PC-3 (cell line): Measurements from ENCODE around the gene IL11. TPM values are rescaled to one million over a fixed set of nuclear protein-coding genes. Genes with fewer than 3 reads are reported as not detected.

Experiments
- ATAC-seq: fragments of 200-7000 bp; cut with Tn5 transposase; 2 replicates; pipeline ENCODE4 v1.9.1; 2020; ENCODE audit warnings: mild to moderate bottlenecking, moderate library complexity
- BruUV-seq: library from RNA; stranded (reverse); fragments of 400-500 nt; replicated peaks from 2 replicates; lab custom pipeline; 2021; lab: Mats Ljungman, UMichigan
- CTCF ChIA-PET: fragments of 300-600 bp; sonication (Branson Sonifier 250); formaldehyde crosslinking; loops from one replicate; lab custom pipeline; 2022; ENCODE audit warnings: antibody characterized with exemption; lab: Charles Lee
- POLR2A ChIA-PET: fragments of 300-600 bp; sonication (Branson Sonifier 250); formaldehyde crosslinking; loops from one replicate; lab custom pipeline; 2022; ENCODE audit warnings: antibody characterized with exemption; ENCODE audit not compliant: unreplicated experiment; lab: Charles Lee
- DNase-seq: peaks from one replicate; pipeline ENCODE4 v3.0.0-alpha.2; 2015
- H2AFZ ChIP-seq: fragments of 300-600 bp; sonication (generic); 2 replicates; pipeline ENCODE4 v1.6.0; 2016; ENCODE audit warnings: antibody characterized with exemption, low read length
- H3F3A ChIP-seq: fragments of 300-600 bp; sonication (generic); one replicate; pipeline ENCODE4 v1.6.0; 2017; ENCODE audit warnings: antibody characterized with exemption, low read length, control low read depth, mild to moderate bottlenecking; ENCODE audit not compliant: unreplicated experiment
- H3K27ac ChIP-seq: fragments of 300-600 bp; sonication (generic); 2 replicates; pipeline ENCODE4 v1.5.1; 2016; ENCODE audit warnings: mild to moderate bottlenecking, low read length
- H3K27me3 ChIP-seq: fragments of 300-600 bp; sonication (generic); 2 replicates; pipeline ENCODE4 v1.6.1; 2016; ENCODE audit warnings: low read length, mixed read lengths
- H3K36me3 ChIP-seq: fragments of 300-600 bp; sonication (generic); 2 replicates; pipeline ENCODE4 v1.6.1; 2016; ENCODE audit warnings: low read depth, mixed run types, low read length, mixed read lengths
- H3K4me1 ChIP-seq: fragments of 300-600 bp; sonication (generic); 2 replicates; pipeline ENCODE4 v1.5.1; 2016; ENCODE audit warnings: low read length; ENCODE audit not compliant: insufficient read depth
- H3K4me2 ChIP-seq: fragments of 300-600 bp; sonication (generic); 2 replicates; pipeline ENCODE4 v1.6.0; 2016; ENCODE audit warnings: low read length
- H3K4me3 ChIP-seq: fragments of 300-600 bp; sonication (generic); 2 replicates; pipeline ENCODE4 v1.5.1; 2016; ENCODE audit warnings: mild to moderate bottlenecking, low read length, mixed read lengths
- H3K79me2 ChIP-seq: fragments of 300-600 bp; sonication (generic); 2 replicates; pipeline ENCODE4 v1.6.1; 2017; ENCODE audit warnings: low read length, mixed read lengths
- H3K9ac ChIP-seq: fragments of 300-600 bp; sonication (generic); 2 replicates; pipeline ENCODE4 v1.6.0; 2016; ENCODE audit warnings: mild to moderate bottlenecking, low read length
- H3K9me2 ChIP-seq: fragments of 300-600 bp; sonication (generic); replicated peaks from 2 replicates; pipeline ENCODE4 v1.6.1; 2016; ENCODE audit warnings: mixed run types, low read length, mixed read lengths
- H3K9me3 ChIP-seq: fragments of 300-600 bp; sonication (generic); 2 replicates; pipeline ENCODE4 v1.6.1; 2016; ENCODE audit warnings: low read length, mixed read lengths
- H4K20me1 ChIP-seq: fragments of 300-600 bp; sonication (generic); 2 replicates; pipeline ENCODE4 v1.6.1; 2016; ENCODE audit warnings: low read length, mixed read lengths
- EZH2 ChIP-seq: fragments of 300-600 bp; sonication (generic); IDR thresholded peaks from one replicate; pipeline ENCODE4 v1.6.1; 2017; ENCODE audit warnings: antibody characterized with exemption, mild to moderate bottlenecking, low read length; ENCODE audit not compliant: unreplicated experiment
- EZH2phosphoT487 ChIP-seq: fragments of 300-600 bp; sonication (generic); IDR thresholded peaks from 2 replicates; pipeline ENCODE4 v1.6.1; 2018; ENCODE audit warnings: mild to moderate bottlenecking, antibody characterized with exemption, low read length, borderline replicate concordance
- intact Hi-C: fragments of 100-400 bp; cut with micrococcal nuclease; formaldehyde crosslinking; loops from 2 replicates; pipeline ENCODE4 v1.9.0; 2023
- total RNA-seq: library from RNA; depleted of rRNA; stranded (reverse); fragments of >200 nt; gene quantifications from 2 replicates; pipeline ENCODE4 v1.2.3, GENCODE V29; 2014
- TF ChIP-seq, protein P1 (sequence below): fragments of 300-600 bp; sonication (generic); conservative IDR thresholded peaks from 2 replicates; pipeline ENCODE4 v1.5.1; 2017; ENCODE audit warnings: antibody characterized with exemption, low read depth, mild to moderate bottlenecking, low read length

IL11 gene
- total RNA-seq, 1 experiment from 2014 or later: 7.5 TPM

GRCh38 chr19:55348317-55349034 is 21.8 kb downstream of the IL11 start:
- Histone ChIP-seq H3K27ac (no peak overlapping the region), H3K4me1 (peaks cover 37% of the 10 kb centered on the region), H3K9me3 (no peaks in the 10 kb centered on the region), H3K9ac (no peak overlapping the region), H4K20me1 (no peaks in the 10 kb centered on the region), H3K4me3 (no peak overlapping the region), H3K36me3 (no peaks in the 10 kb centered on the region; the same call in 1 of the 2 replicates), H3K9me2 (no peaks in the 10 kb centered on the region), H3K4me2 (no peak overlapping the region), H2AFZ (no peak overlapping the region), H3K79me2 (no peaks in the 10 kb centered on the region), H3K27me3 (peaks cover 11% of the 10 kb centered on the region), H3F3A (no peaks in the 10 kb centered on the region)
- ATAC-seq (no peak), DNase-seq (no peak)
- no peak for TF ChIP-seq EZH2
- TF ChIP-seq, protein P1, sequence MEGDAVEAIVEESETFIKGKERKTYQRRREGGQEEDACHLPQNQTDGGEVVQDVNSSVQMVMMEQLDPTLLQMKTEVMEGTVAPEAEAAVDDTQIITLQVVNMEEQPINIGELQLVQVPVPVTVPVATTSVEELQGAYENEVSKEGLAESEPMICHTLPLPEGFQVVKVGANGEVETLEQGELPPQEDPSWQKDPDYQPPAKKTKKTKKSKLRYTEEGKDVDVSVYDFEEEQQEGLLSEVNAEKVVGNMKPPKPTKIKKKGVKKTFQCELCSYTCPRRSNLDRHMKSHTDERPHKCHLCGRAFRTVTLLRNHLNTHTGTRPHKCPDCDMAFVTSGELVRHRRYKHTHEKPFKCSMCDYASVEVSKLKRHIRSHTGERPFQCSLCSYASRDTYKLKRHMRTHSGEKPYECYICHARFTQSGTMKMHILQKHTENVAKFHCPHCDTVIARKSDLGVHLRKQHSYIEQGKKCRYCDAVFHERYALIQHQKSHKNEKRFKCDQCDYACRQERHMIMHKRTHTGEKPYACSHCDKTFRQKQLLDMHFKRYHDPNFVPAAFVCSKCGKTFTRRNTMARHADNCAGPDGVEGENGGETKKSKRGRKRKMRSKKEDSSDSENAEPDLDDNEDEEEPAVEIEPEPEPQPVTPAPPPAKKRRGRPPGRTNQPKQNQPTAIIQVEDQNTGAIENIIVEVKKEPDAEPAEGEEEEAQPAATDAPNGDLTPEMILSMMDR: no peak
- TF ChIP-seq EZH2phosphoT487: no peak
- ChIA-PET CTCF (interaction anchor here (0.6 kb wide), 2 partner anchors 9 to 47 kb away, joined by 3 read pairs; partner anchors contain the start of gene KMT5C), POLR2A (no interaction called here)
- BruUV-seq: no TSS peak
- intact Hi-C loops: no loop called here

- POLR2A ChIA-PET: no interaction called here
- 0 out of 2 replicates have a peak, but pooled peaks cover 2% of the 10 kb centered on the region for H3K27me3 ChIP-seq
- no peaks in the 10 kb centered on the region for H3F3A ChIP-seq
- H3K9me3 ChIP-seq: no peaks in the 10 kb centered on the region
- intact Hi-C loops: no loop called here
- no peaks in the 10 kb centered on the region; the same call in 1 of the 2 replicates for H3K36me3 ChIP-seq
- DNase-seq (no peak), ATAC-seq (no peak)
- H3K9me2 ChIP-seq: no peaks in the 10 kb centered on the region
- no peak overlapping the region for H3K4me3 ChIP-seq
- no peaks in the 10 kb centered on the region for H3K79me2 ChIP-seq
- H3K4me2 ChIP-seq: no peak overlapping the region
- no peak overlapping the region for H3K27ac ChIP-seq
- H4K20me1 ChIP-seq: no peaks in the 10 kb centered on the region
- BruUV-seq: no TSS peak
- H2AFZ ChIP-seq: no peak overlapping the region
- TF ChIP-seq EZH2 (no peak), EZH2phosphoT487 (no peak)
- TF ChIP-seq, protein P1: no peak
- no peak overlapping the region for H3K9ac ChIP-seq
- CTCF ChIA-PET: no interaction called here
- peaks cover 28% of the 10 kb centered on the region for H3K4me1 ChIP-seq
Observed at GRCh38 chr19:55347442-55348009, 22.7 kb downstream of the IL11 start.
